T47D (cell line): Measurements from ENCODE around the gene RBMY1J.
"Not testable (repeated sequence)": the region's sequence is repeated elsewhere in the genome, so short reads cannot be mapped to it uniquely, and the experiment has no call there.

Source experiments
- DNase-seq, 2 experiments: peaks; one replicate each; pipeline versions ENCODE4 v3.0.0 to v3.0.0-alpha.2; 2011 to 2012; ENCODE audit warnings: low read depth in 1 of 2, low spot score in 1 of 2
- JUND ChIP-seq: IDR thresholded peaks from 2 replicates; pipeline ENCODE4 v1.6.1; 2012; ENCODE audit warnings: low read depth
- in situ Hi-C: cut with HindIII; loops from 2 replicates; pipeline ENCODE4 v1.10.0; 2016; ENCODE audit warnings: low sequenced_read_pairs, low pct_unique_long_range_greater_than_20kb

Gene RBMY1J

DNA sequence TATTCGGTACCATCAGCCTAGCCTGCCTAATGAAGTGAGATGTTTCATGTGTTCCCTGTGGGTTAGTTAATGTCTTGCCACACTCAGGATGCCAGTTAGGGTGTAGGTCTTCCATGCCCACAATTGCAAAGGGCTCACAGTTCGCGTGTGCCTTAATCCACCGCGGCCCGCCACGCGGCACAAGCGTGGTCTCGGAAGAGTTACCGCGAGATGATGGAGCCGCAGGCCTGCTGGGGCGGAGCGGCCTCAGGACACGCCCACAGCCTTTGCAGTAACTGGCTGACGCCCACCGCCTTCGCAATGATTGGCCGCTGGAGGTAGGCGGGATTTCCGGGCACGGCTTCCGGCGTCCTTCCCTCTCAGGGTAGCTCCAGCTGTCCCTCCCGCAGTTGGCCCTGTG, at the start of gene RBMY1J:
TSS of gene RBMY1J (plus strand) at position 301 of the 400 bp plus-strand sequence. CDS start 2,038 bp downstream, outside the sequence.
- in situ Hi-C loops, DNase-seq: not testable (repeated sequence)

DNA sequence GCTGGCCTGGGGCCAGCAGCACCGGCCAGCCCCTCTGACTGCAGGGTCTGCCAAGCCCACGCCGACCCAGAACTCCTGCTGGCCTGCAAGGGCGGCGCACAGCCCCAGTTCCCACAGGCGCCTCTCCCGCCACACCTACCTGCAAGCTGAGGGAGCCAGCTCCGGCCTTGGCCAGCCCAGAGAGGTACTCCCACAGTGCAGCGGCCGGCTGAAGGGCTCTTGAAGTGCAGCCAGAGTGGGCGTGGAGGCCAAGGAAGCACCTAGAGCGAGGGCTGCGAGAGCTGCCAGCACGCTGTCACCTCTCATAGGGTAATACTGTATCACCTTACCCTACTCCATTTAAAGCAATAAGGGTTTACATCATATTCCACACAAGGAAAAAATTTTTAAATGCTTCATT, 35.8 kb upstream of the RBMY1J start:
- no peak for DNase-seq
- in situ Hi-C loops, result no loop called here
- TF ChIP-seq JUND, result no peak

DNA sequence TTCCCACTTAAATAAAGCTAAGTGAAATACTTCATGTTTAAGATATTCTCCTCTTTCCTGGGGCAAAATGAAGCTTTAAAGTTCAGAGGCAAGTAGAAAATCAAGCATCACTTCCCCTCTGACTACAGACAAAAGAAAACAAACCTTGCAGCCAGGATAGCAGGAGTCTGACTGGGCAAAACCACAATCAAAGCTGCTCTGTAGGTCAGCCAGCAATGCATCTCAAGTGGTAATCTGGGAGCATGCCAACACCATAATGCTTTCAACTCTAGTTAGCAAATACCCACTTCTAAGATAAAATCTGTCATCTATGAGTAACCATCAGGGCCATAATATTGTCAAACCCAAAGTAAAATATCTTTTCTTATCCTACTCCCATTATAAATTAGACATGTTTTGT, 32.6 kb upstream of the RBMY1J start:
- no peak for TF ChIP-seq JUND
- DNase-seq, result no peak
- in situ Hi-C loops, result no loop called here

GRCh38 chrY:22373494-22373893, 29.7 kb upstream of the RBMY1J start:
- TF ChIP-seq JUND, result no peak
- in situ Hi-C loops, result no loop called here

DNA sequence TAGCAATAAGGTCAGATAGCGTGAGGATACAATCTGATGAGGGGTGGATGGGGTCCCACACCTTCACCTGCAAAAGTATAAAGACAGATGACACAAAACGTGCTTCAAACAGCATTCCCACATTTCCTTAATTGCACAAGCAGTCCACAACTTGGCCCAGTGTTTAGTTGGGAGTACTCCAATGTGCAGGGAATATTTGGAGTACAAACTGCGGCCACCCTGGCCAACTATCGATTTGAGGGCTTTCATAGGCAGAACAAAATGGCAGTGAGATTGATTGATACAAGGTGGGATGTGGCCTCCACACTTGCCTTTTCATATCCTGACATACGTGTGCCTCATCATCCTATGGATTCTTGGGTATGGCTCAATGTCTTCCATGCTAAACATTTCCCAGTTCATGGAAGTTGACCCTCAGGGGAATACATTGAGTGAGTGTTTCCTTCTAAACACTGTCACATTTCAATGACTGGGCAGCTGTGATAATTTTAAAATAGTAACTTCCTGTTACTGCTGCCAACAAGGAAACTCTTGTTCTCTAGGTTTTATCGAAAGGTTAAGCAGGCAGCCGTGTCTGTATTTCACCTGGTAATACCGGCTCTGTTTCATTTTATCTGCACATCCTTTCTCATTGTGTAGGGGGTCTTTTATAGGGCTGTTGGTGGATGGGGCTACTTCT, 41.6 kb downstream of the RBMY1J start:
- DNase-seq, in situ Hi-C loops: not testable (repeated sequence)

More at GRCh38 chrY:22373494-22373893, 29.7 kb upstream of the RBMY1J start:
- DNase-seq, result no peak

DNA sequence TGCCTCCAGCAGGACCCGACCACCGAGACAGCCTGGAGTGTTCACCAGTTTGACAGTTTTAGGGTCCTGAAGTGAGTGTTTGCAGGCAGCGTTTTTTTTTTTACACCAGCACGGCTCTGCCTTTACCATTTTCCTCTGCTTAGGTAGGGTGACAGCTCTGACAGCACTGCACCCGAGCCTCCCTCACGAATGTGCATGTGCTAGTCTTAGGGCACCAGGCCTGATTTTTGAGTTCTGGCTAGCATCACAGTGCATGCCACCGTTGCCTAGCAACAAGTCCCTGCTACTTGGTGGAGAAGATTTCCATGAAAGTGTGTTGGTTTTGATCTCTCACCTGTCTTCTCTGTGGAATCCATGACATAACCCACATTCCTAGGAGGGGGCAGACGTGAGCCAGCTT, 52.3 kb downstream of the RBMY1J start:
- in situ Hi-C loops, result not testable (repeated sequence)

GRCh38 chrY:22461962-22462361, 58.8 kb downstream of the RBMY1J start:
- in situ Hi-C loops, DNase-seq: not testable (repeated sequence)

More for the DNA sequence above, 52.3 kb downstream of the RBMY1J start:
- not testable (repeated sequence) for DNase-seq
